ENCODE data around the gene SLC24A3. TPM values are rescaled to one million over a fixed set of nuclear protein-coding genes. Genes with fewer than 3 reads are reported as not detected.
"Not testable (repeated sequence)": the region's sequence is repeated elsewhere in the genome, so short reads cannot be mapped to it uniquely, and the experiment has no call there.

Gene SLC24A3
- polyA plus RNA-seq, 12 donors: 10.9 to 35.4 (median 21.7) TPM; not detected in 1

DNA sequence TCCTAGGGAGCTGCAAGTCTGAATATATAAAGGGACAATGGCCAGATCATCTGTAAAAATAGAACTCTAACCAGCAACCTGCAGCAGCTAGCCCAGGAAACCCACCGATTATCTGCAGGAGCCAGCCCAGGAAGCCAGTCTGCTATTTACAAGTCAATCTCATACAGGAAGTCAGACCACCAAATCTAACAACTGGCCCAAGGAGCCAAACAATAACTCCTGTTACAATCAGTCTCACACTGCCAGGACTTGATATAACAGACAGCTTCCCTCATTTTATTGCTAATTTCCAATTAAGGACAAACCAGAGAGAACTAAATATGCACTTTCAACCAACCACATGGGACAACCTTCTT is 531.2 kb downstream of the SLC24A3 start:
- no peak for DNase-seq

DNA sequence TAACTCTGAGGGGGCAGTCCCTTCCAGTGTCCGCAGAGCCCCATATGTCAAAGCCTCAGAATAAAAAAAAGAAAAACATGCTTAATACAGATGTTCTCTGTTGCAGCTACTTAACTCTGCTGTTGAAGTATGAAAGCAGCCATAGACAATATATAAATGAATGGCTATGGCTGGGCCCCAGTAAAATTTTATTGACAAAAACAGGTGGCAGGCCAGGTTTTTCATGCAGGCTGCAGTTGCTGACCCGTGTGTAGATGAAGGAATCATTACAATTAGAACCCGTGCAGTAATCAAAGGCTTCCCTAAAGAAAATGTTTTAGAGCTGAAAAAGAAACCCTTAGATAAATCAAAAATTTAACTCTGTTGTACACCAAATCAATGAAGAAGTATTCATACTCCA is 532.7 kb downstream of the SLC24A3 start:
- DNase-seq: no peak

- no peak for DNase-seq
Observed at GRCh38 chr20:19745584-19745983, 533.1 kb downstream of the SLC24A3 start.

GRCh38 chr20:19746396-19746795 is 534.0 kb downstream of the SLC24A3 start:
- DNase-seq: no peak

- DNase-seq: no peak
Observed at GRCh38 chr20:19747903-19748302, 535.5 kb downstream of the SLC24A3 start.

- DNase-seq: no peak
Observed at GRCh38 chr20:19748681-19749080, 536.2 kb downstream of the SLC24A3 start.

- DNase-seq: peak; percentile 56
Observed at GRCh38 chr20:19749618-19750071, 537.2 kb downstream of the SLC24A3 start.

DNA sequence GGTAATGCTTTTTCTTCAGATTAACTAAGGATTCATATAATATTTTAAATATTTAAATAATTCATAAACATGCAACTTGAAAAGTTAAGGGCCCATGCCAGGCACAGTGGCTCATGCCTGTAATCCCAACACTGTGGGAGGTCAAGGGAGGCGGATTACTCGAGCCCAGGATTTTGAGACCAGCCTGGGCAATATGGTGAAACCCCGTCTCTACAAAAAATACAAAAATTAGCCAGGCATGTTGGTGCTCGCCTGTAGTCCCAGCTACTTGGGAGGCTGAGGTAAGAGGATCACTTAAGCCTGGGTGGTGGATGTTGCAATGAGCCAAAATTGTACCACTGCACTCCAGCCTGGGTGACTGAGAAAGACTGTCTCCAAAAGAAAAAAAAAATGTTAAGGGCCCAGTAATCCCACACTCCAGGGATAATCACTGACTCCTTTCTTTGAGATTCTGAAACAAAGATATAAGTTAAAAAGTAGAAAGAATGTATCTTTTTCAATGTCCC is 537.7 kb downstream of the SLC24A3 start:
- no peak for DNase-seq

- DNase-seq: no peak
Observed at GRCh38 chr20:19750907-19751636, 538.6 kb downstream of the SLC24A3 start.

DNA sequence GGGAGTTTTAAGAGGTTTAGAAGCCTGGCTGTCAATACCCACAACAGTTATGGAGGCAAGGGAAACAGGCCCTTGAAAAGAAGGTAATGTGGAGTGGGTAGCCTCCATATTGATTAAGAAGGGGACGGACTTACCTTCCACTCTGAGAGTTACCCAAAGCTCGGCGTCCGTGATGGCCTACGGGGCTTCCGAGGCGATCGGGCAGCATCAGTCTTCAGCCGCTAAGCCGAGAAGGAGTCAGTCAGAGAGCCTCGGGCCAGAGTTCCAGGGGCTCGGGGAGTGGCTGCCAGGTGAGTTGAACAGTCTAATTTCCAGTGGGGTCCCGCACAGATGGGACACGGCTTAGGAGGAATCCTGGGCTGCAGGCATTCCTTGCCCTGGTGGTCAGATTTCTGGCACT is 541.8 kb downstream of the SLC24A3 start:
- not testable (repeated sequence) for DNase-seq

GRCh38 chr20:19756761-19757486 is 544.5 kb downstream of the SLC24A3 start:
- no peak for DNase-seq

DNA sequence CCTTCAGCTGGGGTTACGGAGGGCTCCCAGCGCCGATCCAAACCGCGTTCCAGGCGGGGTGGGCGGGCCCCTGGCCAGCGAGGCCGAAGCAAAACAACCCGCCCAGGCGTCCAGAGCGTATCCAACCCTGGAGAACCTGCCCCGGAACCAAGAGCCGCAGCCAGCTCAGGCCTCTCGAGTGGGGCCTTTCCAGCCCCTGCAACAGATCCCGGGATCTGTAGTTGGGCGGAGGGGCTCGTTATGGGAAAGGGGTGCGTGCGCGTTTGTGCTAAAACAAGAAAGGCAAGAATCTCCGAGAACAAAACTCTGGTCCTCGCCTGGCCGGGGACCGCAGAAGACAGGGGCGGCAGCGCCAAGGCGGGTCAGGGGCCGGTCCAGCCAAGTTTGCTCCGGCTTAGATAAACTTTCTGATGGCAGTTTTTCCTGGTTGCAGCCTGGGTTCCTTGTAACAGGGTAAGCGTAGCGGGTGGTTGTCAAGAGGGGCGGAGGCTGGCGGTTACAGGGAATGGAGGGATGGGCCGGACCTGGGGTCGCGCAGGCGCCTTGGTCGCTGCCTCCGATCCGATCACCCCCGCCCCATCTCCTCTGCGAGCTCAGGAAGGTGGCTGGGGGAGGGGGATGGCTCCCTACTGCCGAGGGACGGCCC is 545.2 kb downstream of the SLC24A3 start:
- DNase-seq: peak; percentile 92

DNA sequence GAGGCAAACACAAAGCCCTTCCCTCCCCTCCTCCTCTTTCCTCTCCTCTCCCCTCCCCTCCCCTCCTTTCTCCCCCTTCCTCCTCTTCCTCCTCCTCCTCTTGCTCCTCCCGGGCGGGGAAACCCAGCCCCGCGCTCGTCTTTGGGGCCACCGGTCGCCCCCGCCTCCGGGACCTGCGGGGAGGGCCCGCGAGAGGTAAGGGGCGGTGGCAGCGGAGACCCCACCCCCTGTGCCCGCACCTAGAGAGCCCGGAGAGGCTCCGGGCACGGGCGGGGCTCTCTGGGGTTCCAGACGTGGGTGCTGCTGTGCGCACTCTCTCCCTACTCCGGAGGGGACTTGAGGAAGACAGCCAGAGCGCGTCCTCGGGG is 545.7 kb downstream of the SLC24A3 start, which contains the start of gene RIN2:
TSS of gene RIN2 (plus strand) at position 126 of the 368 bp plus-strand sequence. CDS start 131,344 bp downstream, outside the sequence.
- peak; percentile 42 for DNase-seq

GRCh38 chr20:19758501-19759331 is 546.3 kb downstream of the SLC24A3 start:
- DNase-seq: peak; percentile 43

GRCh38 chr20:19760371-19760721 is 547.9 kb downstream of the SLC24A3 start:
- no peak for DNase-seq

- peak; percentile 65 for DNase-seq
Observed at GRCh38 chr20:19761326-19761725, 548.9 kb downstream of the SLC24A3 start.

DNA sequence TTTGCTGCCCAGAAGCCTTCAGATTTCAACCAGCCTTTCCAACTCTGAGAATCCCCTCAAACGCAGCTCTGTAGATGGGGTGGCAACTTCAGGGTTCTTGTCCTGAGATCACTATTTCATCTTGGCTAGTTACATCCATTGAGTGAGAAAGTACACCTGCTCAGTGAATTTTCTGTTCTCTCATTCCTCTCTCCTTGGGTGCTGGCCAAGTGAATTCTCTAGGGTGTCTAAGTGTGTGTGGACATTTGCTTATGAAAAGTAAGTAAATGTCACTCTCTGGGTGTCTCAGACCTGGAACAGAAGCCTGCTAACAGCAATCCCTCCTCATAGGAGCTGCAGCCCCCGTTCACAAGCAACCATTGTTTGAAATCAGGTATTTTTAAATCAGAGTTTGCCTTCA is 549.4 kb downstream of the SLC24A3 start:
- DNase-seq: no peak

GRCh38 chr20:19764207-19764606 is 551.8 kb downstream of the SLC24A3 start:
- no peak for DNase-seq

DNA sequence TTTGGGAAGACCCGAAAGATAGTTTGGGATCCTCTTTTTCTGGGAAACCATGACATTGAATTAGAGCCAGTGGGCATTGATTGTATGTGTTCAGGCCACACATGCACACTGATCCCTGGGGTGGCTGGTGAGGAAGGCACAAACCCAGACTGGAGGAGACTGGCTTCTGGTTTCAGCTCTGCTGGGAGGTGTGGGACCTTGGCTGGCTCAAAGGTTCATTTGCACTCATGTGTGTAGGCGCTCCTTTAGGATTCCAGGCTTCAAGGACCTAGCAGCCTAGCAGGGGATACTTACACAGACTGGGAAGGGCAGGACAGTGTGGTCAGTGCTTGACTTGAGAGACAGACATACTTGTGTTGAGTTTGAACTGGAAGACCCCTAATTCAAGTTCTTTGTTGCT is 552.8 kb downstream of the SLC24A3 start:
- no peak for DNase-seq

GRCh38 chr20:19765913-19766312 is 553.5 kb downstream of the SLC24A3 start:
- DNase-seq: no peak

- no peak for DNase-seq
Observed at GRCh38 chr20:19767070-19767469, 554.6 kb downstream of the SLC24A3 start.
